SK-N-MC (cell line): Measurements from ENCODE around the gene LTBP4.

Source experiments
- DNase-seq: peaks from one replicate; pipeline ENCODE4 v3.0.0-alpha.2; 2011; ENCODE audit warnings: low read depth, low spot score
- H3K27ac ChIP-seq: fragments of 200-600 bp; sonication (generic); 2 replicates; pipeline ENCODE4 v1.5.1; 2016; ENCODE audit warnings: mixed run types
- H3K36me3 ChIP-seq: fragments of 200-600 bp; sonication (generic); 2 replicates; pipeline ENCODE4 v1.6.1; 2017; ENCODE audit warnings: antibody characterized with exemption, low read length, mixed read lengths; ENCODE audit not compliant: insufficient read depth
- H3K4me3 ChIP-seq: fragments of 200-600 bp; sonication (generic); 2 replicates; pipeline ENCODE4 v1.5.1; 2016
- H3K9ac ChIP-seq: fragments of 200-600 bp; sonication (generic); 2 replicates; pipeline ENCODE4 v1.8.0; 2017; ENCODE audit warnings: mixed run types, mixed read lengths; ENCODE audit not compliant: insufficient read length
- H3K9me3 ChIP-seq: fragments of 200-600 bp; sonication (generic); 2 replicates; pipeline ENCODE4 v1.6.1; 2017; ENCODE audit warnings: low read depth, mild to moderate bottlenecking, antibody characterized with exemption, low read length, moderate library complexity, mixed read lengths
- EZH2 ChIP-seq: fragments of 200-600 bp; sonication (generic); IDR thresholded peaks from one replicate; pipeline ENCODE4 v1.6.1; 2017; ENCODE audit warnings: antibody characterized with exemption
- FOXP2 ChIP-seq: optimal IDR thresholded peaks from 2 replicates; pipeline ENCODE3; 2011; ENCODE audit warnings: mild to moderate bottlenecking, moderate library complexity; ENCODE audit not compliant: insufficient read depth; ENCODE audit errors: extremely low read length, control extremely low read depth
- POLR2AphosphoS5 ChIP-seq: IDR thresholded peaks from 2 replicates; pipeline ENCODE4 v1.6.1; 2012; ENCODE audit warnings: mild to moderate bottlenecking, low read depth, low read length, borderline replicate concordance

The LTBP4 gene

GRCh38 chr19:40658031-40658430 is 56.9 kb downstream of the LTBP4 start:
- Histone ChIP-seq H3K27ac (no peak overlapping the region), H3K4me3 (no peak overlapping the region)
- TF ChIP-seq EZH2: no peak
- TF ChIP-seq FOXP2: no peak
- no peak for TF ChIP-seq POLR2AphosphoS5

GRCh38 chr19:40659116-40659515 is 57.9 kb downstream of the LTBP4 start:
- no peak overlapping the region for H3K4me3 ChIP-seq
- no peaks in the 10 kb centered on the region for H3K9me3 ChIP-seq
- no peak overlapping the region for H3K27ac ChIP-seq
- no peak for DNase-seq
- TF ChIP-seq FOXP2: no peak
- no peak overlapping the region for H3K9ac ChIP-seq
- H3K36me3 ChIP-seq: no peaks in the 10 kb centered on the region

More at GRCh38 chr19:40658031-40658430, 56.9 kb downstream of the LTBP4 start:
- H3K9me3 ChIP-seq: no peaks in the 10 kb centered on the region
- no peak for DNase-seq
- no peak overlapping the region for H3K9ac ChIP-seq
- H3K36me3 ChIP-seq: no peaks in the 10 kb centered on the region

- Histone ChIP-seq H3K4me3 (no peak overlapping the region), H3K9ac (no peak overlapping the region), H3K36me3 (no peaks in the 10 kb centered on the region), H3K27ac (no peak overlapping the region), H3K9me3 (no peaks in the 10 kb centered on the region)
- TF ChIP-seq EZH2: no peak
- no peak for TF ChIP-seq FOXP2
- TF ChIP-seq POLR2AphosphoS5: no peak
- no peak for DNase-seq
These were observed 58.4 kb downstream of the LTBP4 start for GRCh38 chr19:40659566-40659965.

DNA sequence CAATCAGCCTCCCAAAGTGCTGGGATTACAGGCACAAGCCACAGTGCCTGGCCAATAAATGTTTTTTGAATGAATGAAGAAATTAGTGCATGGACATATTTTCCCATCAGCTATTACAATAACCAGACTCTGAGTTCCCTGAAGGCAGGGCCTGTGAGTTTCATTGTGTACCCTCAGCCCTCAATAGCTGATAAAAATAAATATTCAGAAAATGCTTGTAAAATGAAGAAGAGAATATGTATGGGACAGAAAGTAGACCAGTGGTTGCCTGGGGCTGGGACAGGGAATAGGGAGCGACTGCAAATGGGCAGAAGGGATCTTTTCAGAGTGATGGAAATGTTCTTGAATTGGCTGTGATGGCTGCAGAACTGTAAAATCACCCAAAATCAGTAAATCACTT is 60.4 kb downstream of the LTBP4 start:
- no peak for TF ChIP-seq EZH2
- TF ChIP-seq POLR2AphosphoS5: no peak
- TF ChIP-seq FOXP2: no peak
- H3K4me3 ChIP-seq: no peak overlapping the region
- H3K9me3 ChIP-seq: no peaks in the 10 kb centered on the region
- no peaks in the 10 kb centered on the region for H3K36me3 ChIP-seq
- no peak overlapping the region for H3K27ac ChIP-seq
- no peak for DNase-seq
- H3K9ac ChIP-seq: no peak overlapping the region

- no peak for DNase-seq
- 0 out of 2 replicates have a peak overlapping the region, but pooled peaks have one; percentile 42 for H3K27ac ChIP-seq
- TF ChIP-seq EZH2: no peak
- TF ChIP-seq POLR2AphosphoS5: peak; percentile 60
- peak; percentile 9 for TF ChIP-seq FOXP2
- H3K9ac ChIP-seq: peak overlapping the region; percentile 72
- peaks cover 3% of the 10 kb centered on the region; the same call in 1 of the 2 replicates for H3K36me3 ChIP-seq
- peak overlapping the region; percentile 91 for H3K4me3 ChIP-seq
- H3K9me3 ChIP-seq: no peaks in the 10 kb centered on the region
These were observed 61.9 kb downstream of the LTBP4 start for GRCh38 chr19:40662925-40663694.

- Histone ChIP-seq H3K9me3 (no peaks in the 10 kb centered on the region), H3K4me3 (peak overlapping the region; percentile 91), H3K9ac (peak overlapping the region; percentile 72), H3K36me3 (peaks cover 4% of the 10 kb centered on the region; the same call in 1 of the 2 replicates), H3K27ac (no peak overlapping the region)
- TF ChIP-seq FOXP2 (no peak), POLR2AphosphoS5 (no peak), EZH2 (no peak)
- no peak for DNase-seq
These were observed 62.8 kb downstream of the LTBP4 start for GRCh38 chr19:40663695-40664692.

- Histone ChIP-seq H3K9ac (no peak overlapping the region), H3K27ac (no peak overlapping the region), H3K4me3 (no peak overlapping the region), H3K9me3 (no peaks in the 10 kb centered on the region), H3K36me3 (peaks cover 31% of the 10 kb centered on the region; the same call in 1 of the 2 replicates)
- TF ChIP-seq EZH2 (no peak), POLR2AphosphoS5 (no peak), FOXP2 (no peak)
- DNase-seq: no peak
These were observed 65.8 kb downstream of the LTBP4 start for GRCh38 chr19:40666803-40667438.

GRCh38 chr19:40667602-40668001 is 66.4 kb downstream of the LTBP4 start:
- peaks cover 38% of the 10 kb centered on the region; the same call in 1 of the 2 replicates for H3K36me3 ChIP-seq
- no peak overlapping the region for H3K27ac ChIP-seq

More at GRCh38 chr19:40667602-40668001, 66.4 kb downstream of the LTBP4 start:
- DNase-seq: no peak
- no peaks in the 10 kb centered on the region for H3K9me3 ChIP-seq
- H3K9ac ChIP-seq: no peak overlapping the region
- TF ChIP-seq EZH2 (no peak), POLR2AphosphoS5 (no peak), FOXP2 (no peak)
- no peak overlapping the region for H3K4me3 ChIP-seq
